ENCODE results near the gene CREG1.

The CREG1 gene

DNA sequence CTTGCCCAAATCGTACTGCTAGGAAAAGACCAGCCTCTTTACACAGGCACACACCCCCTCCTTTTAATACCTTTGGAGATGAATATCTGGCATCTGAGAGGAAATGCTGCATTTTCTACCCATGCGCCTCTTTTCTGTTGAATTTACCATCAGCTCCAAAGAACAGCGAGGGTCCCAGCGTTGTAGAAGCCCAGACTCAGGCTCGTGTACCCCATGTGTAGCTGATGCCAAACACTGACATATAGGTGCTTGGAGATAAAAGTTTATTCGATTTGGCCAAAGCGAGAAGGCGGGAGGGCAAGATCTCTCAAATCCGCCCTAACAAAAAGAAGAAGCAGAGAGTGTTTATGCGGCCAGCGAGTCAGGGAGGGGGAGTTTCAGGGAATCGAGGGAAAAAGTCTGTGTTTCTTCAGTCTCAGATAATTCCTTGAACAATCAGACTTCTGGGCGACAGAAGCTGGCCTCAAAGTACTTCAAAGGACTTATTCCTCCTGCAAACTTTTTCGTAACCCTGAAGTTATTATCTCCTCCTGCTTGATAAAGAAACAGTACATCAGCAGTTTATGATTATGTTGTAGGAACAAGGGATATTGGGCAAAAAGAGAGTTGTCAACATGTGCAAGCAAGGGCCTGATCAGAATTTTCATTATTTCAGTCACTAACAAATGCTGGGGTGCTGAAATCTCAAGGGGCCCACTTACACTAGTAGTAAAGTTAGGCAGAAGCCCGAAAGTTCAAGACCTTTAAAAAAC, 642 bp upstream of the CREG1 start:
- H2BK120ac ChIP-seq (ENCODE audit: low read depth, low read length), result no peak overlapping the region
- no peak overlapping the region for H4K91ac ChIP-seq (ENCODE audit: low read length)
- H3K18ac ChIP-seq (ENCODE audit: low read depth in 1 of 2, low read length in 2 of 2), result peak overlapping the region in 1 of 2 experiments; percentile 2
- peak overlapping the region in 1 of 2 experiments; percentile 84 for H3K4me3 ChIP-seq (ENCODE audit: insufficient read depth in 1 of 2, low read depth in 1 of 2, low read length in 2 of 2)
- peak overlapping the region; percentile 1 for H3K27ac ChIP-seq (ENCODE audit: low read length, poor library complexity, severe bottlenecking)
- no peak overlapping the region for H3K4ac ChIP-seq (ENCODE audit: low read depth in 1 of 2, low read length in 2 of 2)
- peak overlapping the region; percentile 72 for H2AFZ ChIP-seq (ENCODE audit: low read depth, low read length)
- no peak overlapping the region for H3K14ac ChIP-seq (ENCODE audit: low read length in 2 of 2)
- 5% methylated on average over 11 of the region's 15 CpGs for WGBS
- peaks cover 0 to 13% of the 10 kb centered on the region in 2 experiments for H3K27me3 ChIP-seq (ENCODE audit: control insufficient read depth in 1 of 2, insufficient read depth in 1 of 2, low read length in 2 of 2)
- no peaks in the 10 kb centered on the region for H3K36me3 ChIP-seq (ENCODE audit: control insufficient read depth in 1 of 2, insufficient read depth in 2 of 2, low read depth in 1 of 2, low read length in 2 of 2)
- H3K79me1 ChIP-seq (replicated peaks; ENCODE audit: low read length, poor library complexity, severe bottlenecking), result peaks cover 4% of the 10 kb centered on the region
- no peaks in the 10 kb centered on the region for H3K9me3 ChIP-seq (ENCODE audit: control insufficient read depth, low read length)
- H3K23ac ChIP-seq (ENCODE audit: low read length in 2 of 2), result no peak overlapping the region
- H2BK15ac ChIP-seq (ENCODE audit: low read depth, poor library complexity, severe bottlenecking), result no peak overlapping the region
- H2BK12ac ChIP-seq (ENCODE audit: low read length in 2 of 2), result no peak overlapping the region
- H3K4me1 ChIP-seq (ENCODE audit: control insufficient read depth, insufficient read depth, low read depth, low read length), result peaks cover 4% of the 10 kb centered on the region
- DNase-seq, result no peak
- H3K9ac ChIP-seq (ENCODE audit: low read length), result peak overlapping the region; percentile 77
- no peak overlapping the region for H2BK5ac ChIP-seq (ENCODE audit: low read depth, low read length, poor library complexity, severe bottlenecking)
- H2AK5ac ChIP-seq (ENCODE audit: low read length, severe bottlenecking), result no peak overlapping the region
- H4K8ac ChIP-seq (ENCODE audit: low read length), result no peak overlapping the region
- H3K4me2 ChIP-seq (ENCODE audit: low read length, poor library complexity, severe bottlenecking), result peak overlapping the region; percentile 95

GRCh38 chr1:167551362-167551761, 2.2 kb downstream of the CREG1 start:
- peaks cover 4% of the 10 kb centered on the region for H3K79me1 ChIP-seq (replicated peaks; ENCODE audit: low read length, poor library complexity, severe bottlenecking)
- H4K8ac ChIP-seq (ENCODE audit: low read length), result no peak overlapping the region
- DNase-seq, result no peak
- no peaks in the 10 kb centered on the region for H3K9me3 ChIP-seq (ENCODE audit: control insufficient read depth, low read length)
- no peak overlapping the region for H2BK15ac ChIP-seq (ENCODE audit: low read depth, poor library complexity, severe bottlenecking)
- no peak overlapping the region for H3K4me3 ChIP-seq (ENCODE audit: insufficient read depth in 1 of 2, low read depth in 1 of 2, low read length in 2 of 2)
- no peak overlapping the region for H3K4ac ChIP-seq (ENCODE audit: low read depth in 1 of 2, low read length in 2 of 2)
- whole genome bisulfite sequencing, result no CpG with 5 or more reads among the region's 1 CpG
- H2BK5ac ChIP-seq (ENCODE audit: low read depth, low read length, poor library complexity, severe bottlenecking), result no peak overlapping the region
- H3K27me3 ChIP-seq (ENCODE audit: control insufficient read depth in 1 of 2, insufficient read depth in 1 of 2, low read length in 2 of 2), result no peaks in the 10 kb centered on the region
- no peak overlapping the region for H2AK5ac ChIP-seq (ENCODE audit: low read length, severe bottlenecking)
- no peak overlapping the region for H3K4me2 ChIP-seq (ENCODE audit: low read length, poor library complexity, severe bottlenecking)
- no peak overlapping the region for H3K18ac ChIP-seq (ENCODE audit: low read depth in 1 of 2, low read length in 2 of 2)
- no peak overlapping the region for H2AFZ ChIP-seq (ENCODE audit: low read depth, low read length)
- no peak overlapping the region for H3K23ac ChIP-seq (ENCODE audit: low read length in 2 of 2)
- no peak overlapping the region for H4K91ac ChIP-seq (ENCODE audit: low read length)
- no peak overlapping the region for H3K9ac ChIP-seq (ENCODE audit: low read length)
- H3K36me3 ChIP-seq (ENCODE audit: control insufficient read depth in 1 of 2, insufficient read depth in 2 of 2, low read depth in 1 of 2, low read length in 2 of 2), result peaks cover 0 to 10% of the 10 kb centered on the region in 2 experiments
- H2BK120ac ChIP-seq (ENCODE audit: low read depth, low read length), result no peak overlapping the region
- no peak overlapping the region for H3K27ac ChIP-seq (ENCODE audit: low read length, poor library complexity, severe bottlenecking)
- H3K14ac ChIP-seq (ENCODE audit: low read length in 2 of 2), result no peak overlapping the region
- H2BK12ac ChIP-seq (ENCODE audit: low read length in 2 of 2), result no peak overlapping the region
- H3K4me1 ChIP-seq (ENCODE audit: control insufficient read depth, insufficient read depth, low read depth, low read length), result peaks cover 4% of the 10 kb centered on the region

DNA sequence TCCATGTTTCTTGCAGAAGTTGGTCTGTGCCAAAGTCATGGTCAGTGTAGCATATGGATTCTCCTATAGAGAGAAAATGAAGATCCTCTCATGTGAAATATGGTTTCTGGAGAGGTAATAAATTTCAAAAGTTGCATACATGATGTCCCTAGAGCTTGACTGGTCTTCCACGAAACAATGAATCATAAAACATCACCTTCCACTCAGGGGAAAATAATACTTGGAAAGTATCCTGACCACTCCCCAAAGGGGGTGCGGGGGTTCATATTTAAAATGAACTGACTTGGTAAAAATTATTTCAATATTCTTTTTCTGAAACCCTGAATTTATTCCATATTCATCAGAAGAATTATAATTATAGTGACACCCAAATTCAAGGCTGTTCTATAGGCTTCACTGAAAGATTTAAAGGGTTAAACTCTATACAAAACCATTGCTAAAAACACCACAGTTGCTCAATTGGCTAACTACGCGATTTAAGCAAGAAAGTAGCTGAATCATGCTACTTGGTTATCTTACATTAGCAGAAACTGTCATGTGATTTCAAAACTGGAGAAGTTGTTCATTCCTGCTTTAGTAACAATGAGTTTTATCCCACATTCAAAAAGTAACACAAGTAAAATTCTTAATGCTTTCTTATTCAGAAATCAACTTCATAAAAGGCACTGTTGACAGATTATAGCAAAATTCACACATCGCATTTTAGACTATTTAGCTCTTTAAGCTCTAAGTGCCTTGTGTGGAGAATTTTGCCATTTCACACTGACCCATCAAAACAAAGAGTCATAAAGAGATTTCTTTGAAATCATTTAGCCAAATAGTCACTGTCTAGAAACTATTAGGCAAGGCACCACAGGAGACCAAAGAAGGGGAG, 5.3 kb downstream of the CREG1 start:
- no peak overlapping the region for H2BK12ac ChIP-seq (ENCODE audit: low read length in 2 of 2)
- H3K9me3 ChIP-seq (ENCODE audit: control insufficient read depth, low read length), result no peaks in the 10 kb centered on the region
- H2AFZ ChIP-seq (ENCODE audit: low read depth, low read length), result no peak overlapping the region
- H3K27ac ChIP-seq (ENCODE audit: low read length, poor library complexity, severe bottlenecking), result no peak overlapping the region
- H3K27me3 ChIP-seq (ENCODE audit: control insufficient read depth in 1 of 2, insufficient read depth in 1 of 2, low read length in 2 of 2), result no peaks in the 10 kb centered on the region
- peak overlapping the region in 1 of 2 experiments; percentile 56 for H3K18ac ChIP-seq (ENCODE audit: low read depth in 1 of 2, low read length in 2 of 2)
- H3K36me3 ChIP-seq (ENCODE audit: control insufficient read depth in 1 of 2, insufficient read depth in 2 of 2, low read depth in 1 of 2, low read length in 2 of 2), result peaks cover 0 to 38% of the 10 kb centered on the region in 2 experiments
- no peak overlapping the region for H3K14ac ChIP-seq (ENCODE audit: low read length in 2 of 2)
- DNase-seq, result peak; percentile 86
- no peak overlapping the region for H2AK5ac ChIP-seq (ENCODE audit: low read length, severe bottlenecking)
- peaks cover 4% of the 10 kb centered on the region for H3K79me1 ChIP-seq (replicated peaks; ENCODE audit: low read length, poor library complexity, severe bottlenecking)
- no peak overlapping the region for H2BK5ac ChIP-seq (ENCODE audit: low read depth, low read length, poor library complexity, severe bottlenecking)
- WGBS, result 80% methylated on average over 2 of the region's 5 CpGs
- H3K4ac ChIP-seq (ENCODE audit: low read depth in 1 of 2, low read length in 2 of 2), result no peak overlapping the region
- peaks cover 6% of the 10 kb centered on the region for H3K4me1 ChIP-seq (ENCODE audit: control insufficient read depth, insufficient read depth, low read depth, low read length)
- H2BK15ac ChIP-seq (ENCODE audit: low read depth, poor library complexity, severe bottlenecking), result no peak overlapping the region
- no peak overlapping the region for H3K4me3 ChIP-seq (ENCODE audit: insufficient read depth in 1 of 2, low read depth in 1 of 2, low read length in 2 of 2)
- H2BK120ac ChIP-seq (ENCODE audit: low read depth, low read length), result no peak overlapping the region
- H4K8ac ChIP-seq (ENCODE audit: low read length), result no peak overlapping the region
- no peak overlapping the region for H3K23ac ChIP-seq (ENCODE audit: low read length in 2 of 2)
- H3K4me2 ChIP-seq (ENCODE audit: low read length, poor library complexity, severe bottlenecking), result no peak overlapping the region
- peak overlapping the region; percentile 86 for H3K9ac ChIP-seq (ENCODE audit: low read length)
- no peak overlapping the region for H4K91ac ChIP-seq (ENCODE audit: low read length)

- H2BK120ac ChIP-seq (ENCODE audit: low read depth, low read length), result no peak overlapping the region
- H3K9me3 ChIP-seq (ENCODE audit: control insufficient read depth, low read length), result no peaks in the 10 kb centered on the region
- H2AFZ ChIP-seq (ENCODE audit: low read depth, low read length), result no peak overlapping the region
- no peak overlapping the region for H3K4me3 ChIP-seq (ENCODE audit: insufficient read depth in 1 of 2, low read depth in 1 of 2, low read length in 2 of 2)
- no peak overlapping the region for H4K91ac ChIP-seq (ENCODE audit: low read length)
- no peaks in the 10 kb centered on the region for H3K79me1 ChIP-seq (replicated peaks; ENCODE audit: low read length, poor library complexity, severe bottlenecking)
- no peak overlapping the region for H3K14ac ChIP-seq (ENCODE audit: low read length in 2 of 2)
- no peak overlapping the region for H3K18ac ChIP-seq (ENCODE audit: low read depth in 1 of 2, low read length in 2 of 2)
- WGBS, result 89% methylated on average over 1 of the region's 1 CpG
- no peak for DNase-seq
- H2BK15ac ChIP-seq (ENCODE audit: low read depth, poor library complexity, severe bottlenecking), result no peak overlapping the region
- H2BK5ac ChIP-seq (ENCODE audit: low read depth, low read length, poor library complexity, severe bottlenecking), result no peak overlapping the region
- peaks cover 2% of the 10 kb centered on the region for H3K4me1 ChIP-seq (ENCODE audit: control insufficient read depth, insufficient read depth, low read depth, low read length)
- no peak overlapping the region for H4K8ac ChIP-seq (ENCODE audit: low read length)
- H3K36me3 ChIP-seq (ENCODE audit: control insufficient read depth in 1 of 2, insufficient read depth in 2 of 2, low read depth in 1 of 2, low read length in 2 of 2), result peaks cover 0 to 44% of the 10 kb centered on the region in 2 experiments
- no peak overlapping the region for H2AK5ac ChIP-seq (ENCODE audit: low read length, severe bottlenecking)
- H3K23ac ChIP-seq (ENCODE audit: low read length in 2 of 2), result no peak overlapping the region
- no peak overlapping the region for H3K4me2 ChIP-seq (ENCODE audit: low read length, poor library complexity, severe bottlenecking)
- H3K27ac ChIP-seq (ENCODE audit: low read length, poor library complexity, severe bottlenecking), result no peak overlapping the region
- H2BK12ac ChIP-seq (ENCODE audit: low read length in 2 of 2), result no peak overlapping the region
- no peaks in the 10 kb centered on the region for H3K27me3 ChIP-seq (ENCODE audit: control insufficient read depth in 1 of 2, insufficient read depth in 1 of 2, low read length in 2 of 2)
- no peak overlapping the region for H3K4ac ChIP-seq (ENCODE audit: low read depth in 1 of 2, low read length in 2 of 2)
- no peak overlapping the region for H3K9ac ChIP-seq (ENCODE audit: low read length)
Observed at GRCh38 chr1:167546935-167547334, 6.6 kb downstream of the CREG1 start.

Data from mesenchymal stem cell (in vitro differentiated cells and primary cell).